GM12878 (cell line): ENCODE data around the gene NTSR1.

Experiments used
- ATF7 ChIP-seq: fragments of 450-650 bp; IDR thresholded peaks from 2 replicates; pipeline ENCODE4 v1.6.1; 2016; ENCODE audit warnings: low read depth, mild to moderate bottlenecking
- EZH2 ChIP-seq: IDR thresholded peaks from 2 replicates; pipeline ENCODE4 v1.6.1; 2012; ENCODE audit warnings: low read depth, mild to moderate bottlenecking, control low read depth, inconsistent platforms, low read length, borderline replicate concordance; ENCODE audit not compliant: control insufficient read depth
- MLLT1 ChIP-seq: fragments of 450-650 bp; IDR thresholded peaks from 2 replicates; pipeline ENCODE4 v1.6.1; 2016; ENCODE audit warnings: mild to moderate bottlenecking
- NR2C2 ChIP-seq: IDR thresholded peaks from 2 replicates; pipeline ENCODE4 v1.6.1; 2011; ENCODE audit warnings: borderline replicate concordance, low read depth; ENCODE audit not compliant: control insufficient read depth, insufficient read length
- PAX5 ChIP-seq: IDR thresholded peaks from 2 replicates; pipeline ENCODE4 v1.6.1; 2011; ENCODE audit warnings: low read depth, low read length, borderline replicate concordance
- PBX3 ChIP-seq: IDR thresholded peaks from 2 replicates; pipeline ENCODE4 v1.6.1; 2011; ENCODE audit warnings: mild to moderate bottlenecking, low read depth, low read length, moderate library complexity; ENCODE audit not compliant: insufficient replicate concordance
- RCOR1 ChIP-seq: conservative IDR thresholded peaks from 2 replicates; pipeline ENCODE4 v1.6.1; 2012; ENCODE audit warnings: low read depth, low read length, improper control_type of control experiment
- TF ChIP-seq, protein P1 (sequence below), 3 experiments: IDR thresholded peaks in 2 of 3; conservative IDR thresholded peaks in 1 of 3; 2 replicates each; pipeline ENCODE4 v1.5.1; 2011; ENCODE audit warnings: low read depth in 3 of 3, low read length in 3 of 3, mild to moderate bottlenecking in 3 of 3, control low read depth in 2 of 3, moderate library complexity in 2 of 3, inconsistent platforms in 1 of 3, mixed read lengths in 1 of 3; ENCODE audit not compliant: control insufficient read depth in 2 of 3, insufficient read depth in 1 of 3; ENCODE audit errors: extremely low read depth in 1 of 3

DNA sequence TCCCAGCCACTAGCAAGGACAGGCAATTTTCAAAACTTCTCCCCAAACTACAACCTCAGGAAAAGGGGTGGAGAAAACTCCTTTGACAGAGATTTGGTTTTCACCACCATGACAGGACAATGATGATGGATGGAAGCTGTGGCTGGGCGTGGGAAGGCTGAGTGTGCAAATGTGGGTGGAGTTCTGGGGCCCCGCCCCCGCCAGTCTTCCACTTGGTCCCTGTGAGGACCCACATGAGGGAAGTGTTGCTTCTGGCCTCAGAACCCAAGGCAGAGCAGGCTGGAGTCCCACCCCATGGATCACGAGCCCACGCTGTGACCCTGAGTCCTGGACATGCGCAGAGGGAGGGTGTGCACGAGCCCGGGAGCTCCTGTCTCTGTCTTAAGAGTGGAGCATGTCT, 66.1 kb downstream of the NTSR1 start:
- TF ChIP-seq, protein P1, sequence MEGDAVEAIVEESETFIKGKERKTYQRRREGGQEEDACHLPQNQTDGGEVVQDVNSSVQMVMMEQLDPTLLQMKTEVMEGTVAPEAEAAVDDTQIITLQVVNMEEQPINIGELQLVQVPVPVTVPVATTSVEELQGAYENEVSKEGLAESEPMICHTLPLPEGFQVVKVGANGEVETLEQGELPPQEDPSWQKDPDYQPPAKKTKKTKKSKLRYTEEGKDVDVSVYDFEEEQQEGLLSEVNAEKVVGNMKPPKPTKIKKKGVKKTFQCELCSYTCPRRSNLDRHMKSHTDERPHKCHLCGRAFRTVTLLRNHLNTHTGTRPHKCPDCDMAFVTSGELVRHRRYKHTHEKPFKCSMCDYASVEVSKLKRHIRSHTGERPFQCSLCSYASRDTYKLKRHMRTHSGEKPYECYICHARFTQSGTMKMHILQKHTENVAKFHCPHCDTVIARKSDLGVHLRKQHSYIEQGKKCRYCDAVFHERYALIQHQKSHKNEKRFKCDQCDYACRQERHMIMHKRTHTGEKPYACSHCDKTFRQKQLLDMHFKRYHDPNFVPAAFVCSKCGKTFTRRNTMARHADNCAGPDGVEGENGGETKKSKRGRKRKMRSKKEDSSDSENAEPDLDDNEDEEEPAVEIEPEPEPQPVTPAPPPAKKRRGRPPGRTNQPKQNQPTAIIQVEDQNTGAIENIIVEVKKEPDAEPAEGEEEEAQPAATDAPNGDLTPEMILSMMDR (IDR thresholded peaks at IDR 0.05 in 2 of 3, conservative IDR thresholded peaks at IDR 0.05 in 1 of 3; ENCODE audit: control insufficient read depth in 2 of 3, extremely low read depth in 1 of 3, insufficient read depth in 1 of 3, low read depth in 3 of 3, low read length in 3 of 3) = no peak
- no peak for TF ChIP-seq MLLT1
- no peak for TF ChIP-seq ATF7
- no peak for TF ChIP-seq PAX5
- no peak for TF ChIP-seq NR2C2
- TF ChIP-seq RCOR1 = no peak
- TF ChIP-seq EZH2 = no peak
- no peak for TF ChIP-seq PBX3
